Measurements from ENCODE around the gene SLC44A4. TPM values are rescaled to one million over a fixed set of nuclear protein-coding genes. Genes with fewer than 3 reads are reported as not detected.
"Not testable (repeated sequence)": the region's sequence is repeated elsewhere in the genome, so short reads cannot be mapped to it uniquely, and the experiment has no call there.

SLC44A4 gene
- total and polyA plus RNA-seq, 5 donors from 2014 or later = 1.0 TPM; not detected in 4

DNA sequence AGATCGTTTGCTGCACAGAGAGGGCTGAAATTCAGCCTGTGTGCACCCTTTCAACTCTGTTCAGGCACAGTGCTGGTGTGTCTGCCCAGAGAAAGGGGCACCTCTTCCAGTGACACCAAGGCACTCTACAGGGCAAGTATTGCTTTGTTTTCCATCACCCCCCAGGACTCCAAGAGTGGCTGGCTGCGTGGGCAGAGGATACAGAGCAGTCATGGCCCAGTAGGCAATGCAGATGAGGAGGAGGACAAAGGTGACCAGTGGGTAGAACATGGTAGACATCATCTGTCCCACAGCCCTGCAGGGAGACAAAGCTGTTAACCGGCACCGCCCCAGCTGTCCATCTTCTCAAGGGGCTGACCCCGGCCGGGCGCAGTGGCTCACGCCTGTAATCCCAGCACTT, 9.5 kb downstream of the SLC44A4 start:
- DNase-seq (no peak), ATAC-seq (ENCODE audit: low read depth in 2 of 2) (no peak)
- Mint-ChIP-seq H3K9me3 (peaks cover 0 to 1% (median 0%) of the 10 kb centered on the region in 7 donors), H3K4me1 (peaks cover 0 to 7% (median 1%) of the 10 kb centered on the region in 4 donors), H3K36me3 (no peaks in the 10 kb centered on the region), H3K27me3 (no peaks in the 10 kb centered on the region), H3K27ac (no peak overlapping the region), H3K4me3 (peak overlapping the region in 1 of 4 donors; percentile 35)
- Histone ChIP-seq H3K27ac (ENCODE audit: insufficient read depth, low read length, poor library complexity, severe bottlenecking) (no peak overlapping the region), H3K9me3 (ENCODE audit: control insufficient read depth in 2 of 2, low read length in 2 of 2) (no peaks in the 10 kb centered on the region), H3K4me3 (ENCODE audit: low read depth, low read length) (no peak overlapping the region), H3K27me3 (ENCODE audit: control insufficient read depth, insufficient read depth, low read length) (no peaks in the 10 kb centered on the region), H3K36me3 (ENCODE audit: control insufficient read depth, insufficient read depth, low read length) (no peaks in the 10 kb centered on the region), H3K4me1 (ENCODE audit: control insufficient read depth, insufficient read depth, low read length, poor library complexity, severe bottlenecking) (peaks cover 1% of the 10 kb centered on the region)

DNA sequence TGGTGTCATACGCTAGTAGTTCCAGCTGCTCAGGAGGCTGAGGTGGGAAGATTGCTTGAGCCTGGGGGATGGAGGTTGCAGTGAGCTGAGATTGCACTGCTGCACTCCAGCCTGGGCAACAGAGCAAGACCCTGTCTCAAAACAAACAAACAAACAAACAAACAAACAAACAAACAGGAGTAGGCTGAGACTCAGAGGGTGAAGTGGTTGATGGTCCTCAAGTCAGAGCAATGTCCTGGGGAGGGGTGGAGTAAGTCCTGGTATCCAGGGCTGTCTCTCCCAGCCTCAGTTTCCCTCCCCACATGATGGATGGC, 10.2 kb downstream of the SLC44A4 start:
- H3K9me3 Mint-ChIP-seq; H3K4me3 Mint-ChIP-seq; ATAC-seq (ENCODE audit: low read depth in 2 of 2); H3K27me3 ChIP-seq (ENCODE audit: control insufficient read depth, insufficient read depth, low read length); H3K4me3 ChIP-seq (ENCODE audit: low read depth, low read length); H3K27ac Mint-ChIP-seq; H3K36me3 ChIP-seq (ENCODE audit: control insufficient read depth, insufficient read depth, low read length); H3K27ac ChIP-seq (ENCODE audit: insufficient read depth, low read length, poor library complexity, severe bottlenecking); H3K27me3 Mint-ChIP-seq; H3K9me3 ChIP-seq (ENCODE audit: control insufficient read depth in 2 of 2, low read length in 2 of 2); H3K4me1 ChIP-seq (ENCODE audit: control insufficient read depth, insufficient read depth, low read length, poor library complexity, severe bottlenecking); DNase-seq; H3K36me3 Mint-ChIP-seq: not testable (repeated sequence)
- peaks cover 0 to 14% (median 5%) of the 10 kb centered on the region in 4 donors for H3K4me1 Mint-ChIP-seq

DNA sequence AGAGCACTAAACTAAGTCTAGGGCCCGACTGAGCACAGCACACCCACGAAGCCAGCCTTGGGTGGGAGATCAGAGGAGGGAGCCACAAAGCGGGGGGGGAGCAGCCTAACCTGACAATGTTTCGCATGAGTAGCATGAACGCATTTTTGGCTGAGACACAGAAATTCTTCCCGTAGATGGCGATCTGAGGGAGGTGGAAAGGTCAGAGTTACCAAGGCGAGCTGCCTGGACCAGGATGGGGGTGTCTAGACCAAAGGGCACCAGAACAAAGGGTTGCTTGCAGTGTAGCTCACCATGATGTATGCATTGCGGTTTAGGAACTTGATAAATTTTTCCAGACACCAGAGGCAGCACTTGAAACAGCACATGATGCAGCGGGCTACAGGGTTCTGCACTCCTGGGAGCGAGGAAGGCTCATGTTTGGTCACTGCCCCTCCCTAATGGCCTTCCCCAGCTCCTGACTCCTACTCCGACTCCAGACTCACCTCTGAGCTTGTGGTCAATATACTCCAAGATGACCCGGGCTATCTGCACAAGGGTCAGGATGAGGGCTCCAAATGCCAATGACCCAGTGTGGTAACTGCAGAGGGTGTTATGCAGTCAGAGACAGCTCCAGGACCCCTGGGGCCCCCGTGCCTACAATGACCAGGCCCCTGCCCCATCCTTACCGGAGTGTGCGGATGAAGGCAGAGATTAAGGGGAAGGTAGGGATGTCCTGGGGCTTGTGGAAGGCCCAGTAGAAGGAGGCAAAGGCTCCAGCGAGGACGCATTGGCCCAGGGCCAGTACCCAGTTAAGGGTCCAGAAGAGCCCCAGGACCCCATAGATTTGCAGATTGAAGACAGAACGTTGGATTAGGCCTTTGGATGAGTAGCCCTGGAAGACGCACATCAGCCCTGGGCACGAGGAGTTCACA, 13.3 kb downstream of the SLC44A4 start:
- no peak overlapping the region for H3K27ac ChIP-seq (ENCODE audit: insufficient read depth, low read length, poor library complexity, severe bottlenecking)
- no peak for ATAC-seq (ENCODE audit: low read depth in 2 of 2)
- no peaks in the 10 kb centered on the region for H3K27me3 Mint-ChIP-seq
- peak overlapping the region in 3 of 4 donors; percentile 16 to 39 (median 17) for H3K4me3 Mint-ChIP-seq
- no peaks in the 10 kb centered on the region for H3K9me3 ChIP-seq (ENCODE audit: control insufficient read depth in 2 of 2, low read length in 2 of 2)
- peaks cover 4 to 34% (median 17%) of the 10 kb centered on the region in 4 donors for H3K4me1 Mint-ChIP-seq
- peaks cover 22% of the 10 kb centered on the region for H3K4me1 ChIP-seq (ENCODE audit: control insufficient read depth, insufficient read depth, low read length, poor library complexity, severe bottlenecking)
- H3K9me3 Mint-ChIP-seq = peaks cover 0 to 1% (median 0%) of the 10 kb centered on the region in 7 donors
- peaks cover 4% of the 10 kb centered on the region for H3K36me3 Mint-ChIP-seq
- DNase-seq = no peak
- H3K4me3 ChIP-seq (ENCODE audit: low read depth, low read length) = no peak overlapping the region
- no peaks in the 10 kb centered on the region for H3K36me3 ChIP-seq (ENCODE audit: control insufficient read depth, insufficient read depth, low read length)
- no peaks in the 10 kb centered on the region for H3K27me3 ChIP-seq (ENCODE audit: control insufficient read depth, insufficient read depth, low read length)
- no peak overlapping the region for H3K27ac Mint-ChIP-seq

DNA sequence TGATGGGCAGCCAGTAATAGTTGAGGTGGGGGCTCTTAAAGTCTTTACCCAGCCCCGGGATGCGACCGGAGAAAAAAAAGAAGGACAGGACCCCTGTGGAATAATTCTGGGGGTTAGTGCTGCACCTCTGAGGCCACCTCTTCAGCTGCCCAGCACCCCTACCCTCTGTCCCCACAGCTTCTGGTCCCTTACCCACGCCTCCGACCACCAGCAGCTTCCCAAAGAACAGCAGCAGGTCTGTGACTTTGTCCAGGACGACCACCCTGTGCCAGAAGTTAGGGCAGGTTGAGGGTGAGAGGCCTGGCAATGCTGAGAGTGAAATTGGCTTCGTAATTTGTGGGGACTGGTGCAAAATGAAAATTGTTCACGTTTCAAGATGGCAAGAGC, 14.0 kb downstream of the SLC44A4 start:
- H3K27ac Mint-ChIP-seq = peak overlapping the region in 1 of 3 donors; percentile 46
- H3K27ac ChIP-seq (ENCODE audit: insufficient read depth, low read length, poor library complexity, severe bottlenecking) = no peak overlapping the region
- peak overlapping the region in 1 of 4 donors; percentile 56 for H3K4me3 Mint-ChIP-seq
- peaks cover 9% of the 10 kb centered on the region for H3K36me3 Mint-ChIP-seq
- peaks cover 0 to 1% (median 0%) of the 10 kb centered on the region in 7 donors for H3K9me3 Mint-ChIP-seq
- H3K27me3 Mint-ChIP-seq = no peaks in the 10 kb centered on the region
- peaks cover 4% of the 10 kb centered on the region for H3K36me3 ChIP-seq (ENCODE audit: control insufficient read depth, insufficient read depth, low read length)
- no peaks in the 10 kb centered on the region for H3K9me3 ChIP-seq (ENCODE audit: control insufficient read depth in 2 of 2, low read length in 2 of 2)
- no peak overlapping the region for H3K4me3 ChIP-seq (ENCODE audit: low read depth, low read length)
- peaks cover 22% of the 10 kb centered on the region for H3K4me1 ChIP-seq (ENCODE audit: control insufficient read depth, insufficient read depth, low read length, poor library complexity, severe bottlenecking)
- DNase-seq (no peak), ATAC-seq (ENCODE audit: low read depth in 2 of 2) (no peak)
- no peaks in the 10 kb centered on the region for H3K27me3 ChIP-seq (ENCODE audit: control insufficient read depth, insufficient read depth, low read length)
- peaks cover 4 to 37% (median 18%) of the 10 kb centered on the region in 4 donors for H3K4me1 Mint-ChIP-seq

DNA sequence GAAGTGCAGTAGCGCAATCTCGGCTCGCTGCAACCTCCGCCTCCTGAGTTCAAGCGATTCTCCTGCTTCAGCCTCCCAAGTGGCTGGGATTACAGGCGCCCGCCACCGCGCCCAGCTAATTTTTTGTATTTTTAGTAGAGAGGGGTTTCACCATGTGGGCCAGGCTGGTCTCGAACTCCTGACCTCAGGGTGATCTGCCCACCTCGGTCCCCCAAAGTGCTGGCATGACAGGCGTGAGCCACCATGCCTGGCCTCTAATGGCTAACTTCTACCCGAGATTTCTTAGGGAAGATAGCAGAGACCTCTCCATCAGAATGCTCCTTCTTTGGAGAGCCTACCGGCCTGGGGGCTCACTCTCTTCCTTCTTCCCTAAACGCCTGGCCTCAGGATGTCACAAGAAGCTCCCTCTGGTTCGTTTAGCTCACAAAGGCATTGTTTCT, 14.7 kb downstream of the SLC44A4 start:
- Histone ChIP-seq H3K4me1 (ENCODE audit: control insufficient read depth, insufficient read depth, low read length, poor library complexity, severe bottlenecking) (peaks cover 22% of the 10 kb centered on the region), H3K36me3 (ENCODE audit: control insufficient read depth, insufficient read depth, low read length) (peaks cover 11% of the 10 kb centered on the region), H3K4me3 (ENCODE audit: low read depth, low read length) (peak overlapping the region; percentile 72), H3K27ac (ENCODE audit: insufficient read depth, low read length, poor library complexity, severe bottlenecking) (peak overlapping the region; percentile 89)
- H3K27ac Mint-ChIP-seq = peak overlapping the region; percentile 20 to 91 (median 46)
- not testable (repeated sequence) for H3K9me3 Mint-ChIP-seq; H3K27me3 Mint-ChIP-seq; H3K27me3 ChIP-seq (ENCODE audit: control insufficient read depth, insufficient read depth, low read length); ATAC-seq (ENCODE audit: low read depth in 2 of 2); DNase-seq; H3K9me3 ChIP-seq (ENCODE audit: control insufficient read depth in 2 of 2, low read length in 2 of 2)
- H3K36me3 Mint-ChIP-seq = peaks cover 11% of the 10 kb centered on the region
- H3K4me1 Mint-ChIP-seq = peaks cover 4 to 37% (median 18%) of the 10 kb centered on the region in 4 donors
- H3K4me3 Mint-ChIP-seq = peak overlapping the region; percentile 35 to 96 (median 90)

DNA sequence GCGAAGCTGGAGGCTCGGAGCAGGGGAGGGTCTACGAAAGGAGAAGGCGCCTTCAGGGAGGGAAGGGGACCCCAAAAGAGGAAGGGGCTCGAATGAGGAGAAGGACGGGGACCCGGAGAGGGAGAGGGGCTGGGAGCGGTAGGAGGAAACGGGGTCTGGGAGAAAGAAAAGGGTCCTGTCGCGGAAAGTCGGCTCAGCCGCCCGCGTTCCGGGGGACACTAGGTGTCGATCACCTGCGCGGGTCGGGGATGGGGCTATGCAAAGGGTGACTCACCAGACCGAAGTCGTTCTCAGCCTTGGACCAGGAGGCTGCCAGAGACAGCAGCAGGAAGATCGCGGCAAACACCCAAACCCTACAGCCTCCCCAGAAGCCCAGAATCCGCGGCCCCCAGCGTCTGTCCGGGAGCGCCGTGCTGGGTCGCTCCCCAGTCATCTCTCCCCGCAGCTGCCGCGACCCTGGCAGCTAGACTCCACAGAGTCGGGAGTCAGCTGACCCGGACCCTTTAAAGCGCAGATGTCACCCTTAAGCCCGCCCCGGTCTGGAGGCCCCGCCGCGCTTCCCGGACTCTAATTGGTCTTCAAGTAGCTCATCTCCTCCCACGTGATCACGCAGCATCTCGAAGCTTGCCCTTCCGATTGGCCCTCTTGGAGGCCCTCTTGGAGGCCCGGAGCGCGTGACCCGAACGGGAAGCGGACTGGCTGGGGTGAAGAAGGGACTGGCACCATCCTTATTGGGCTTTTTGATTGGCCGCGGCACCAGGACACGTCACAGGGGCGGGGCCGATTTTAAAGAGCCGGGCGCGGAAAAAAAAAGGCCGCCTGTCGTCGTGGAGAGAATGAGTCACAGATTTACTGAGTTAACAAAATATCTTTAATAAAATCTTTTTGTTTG, 16.2 kb downstream of the SLC44A4 start, which contains the start of gene NEU1:
NEU1 (minus strand) TSS at position 478 of the 892 bp plus-strand sequence; CDS start at position 433, 45 bp downstream.
- peak; percentile 96 to 97 for ATAC-seq (ENCODE audit: low read depth in 2 of 2)
- H3K9me3 Mint-ChIP-seq = peaks cover 0 to 1% (median 0%) of the 10 kb centered on the region in 7 donors
- peak; percentile 99 to 100 (median 100) for DNase-seq
- peaks cover 4 to 37% (median 18%) of the 10 kb centered on the region in 4 donors for H3K4me1 Mint-ChIP-seq
- H3K27me3 ChIP-seq (ENCODE audit: control insufficient read depth, insufficient read depth, low read length) = no peaks in the 10 kb centered on the region
- H3K4me3 ChIP-seq (ENCODE audit: low read depth, low read length) = peak within 1 kb of the TSS; percentile 79
- H3K4me3 Mint-ChIP-seq = peak within 1 kb of the TSS; percentile 90 to 96 (median 94)
- H3K27ac Mint-ChIP-seq = peak within 1 kb of the TSS; percentile 91 to 95 (median 93)
- peak within 1 kb of the TSS; percentile 89 for H3K27ac ChIP-seq (ENCODE audit: insufficient read depth, low read length, poor library complexity, severe bottlenecking)
- H3K9me3 ChIP-seq (ENCODE audit: control insufficient read depth in 2 of 2, low read length in 2 of 2) = no peaks in the 10 kb centered on the region
- peaks cover 12% of the 10 kb centered on the region for H3K36me3 Mint-ChIP-seq
- no peaks in the 10 kb centered on the region for H3K27me3 Mint-ChIP-seq
- peaks cover 22% of the 10 kb centered on the region for H3K4me1 ChIP-seq (ENCODE audit: control insufficient read depth, insufficient read depth, low read length, poor library complexity, severe bottlenecking)
- H3K36me3 ChIP-seq (ENCODE audit: control insufficient read depth, insufficient read depth, low read length) = peaks cover 12% of the 10 kb centered on the region

DNA sequence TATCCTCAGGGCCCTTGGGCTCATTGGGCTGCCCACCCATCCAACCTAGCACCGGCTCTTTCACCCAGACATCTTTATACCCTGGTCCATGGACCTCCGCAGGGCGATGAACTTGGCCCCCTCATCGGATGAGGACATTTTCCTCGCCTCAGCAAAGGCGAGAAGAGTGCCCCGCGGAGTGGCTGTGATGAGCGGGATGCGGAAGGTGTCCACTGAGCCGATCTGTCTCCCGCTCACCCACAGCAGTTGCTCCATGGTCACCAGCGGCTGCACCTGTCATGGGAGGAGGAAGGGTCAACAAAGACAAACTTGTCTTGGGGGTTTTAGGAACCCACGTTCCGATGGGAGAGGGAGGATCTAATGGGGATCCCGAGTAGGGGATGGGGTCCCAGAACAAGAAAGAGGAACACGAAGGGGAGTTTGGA, 16.9 kb downstream of the SLC44A4 start:
- Mint-ChIP-seq H3K27ac (peak overlapping the region; percentile 85 to 95 (median 91)), H3K27me3 (no peaks in the 10 kb centered on the region), H3K4me1 (peaks cover 4 to 37% (median 18%) of the 10 kb centered on the region in 4 donors), H3K36me3 (peaks cover 14% of the 10 kb centered on the region), H3K9me3 (peaks cover 0 to 1% (median 0%) of the 10 kb centered on the region in 7 donors), H3K4me3 (peak overlapping the region; percentile 90 to 96 (median 94))
- no peak for ATAC-seq (ENCODE audit: low read depth in 2 of 2)
- peak overlapping the region; percentile 79 for H3K4me3 ChIP-seq (ENCODE audit: low read depth, low read length)
- no peaks in the 10 kb centered on the region for H3K27me3 ChIP-seq (ENCODE audit: control insufficient read depth, insufficient read depth, low read length)
- peaks cover 12% of the 10 kb centered on the region for H3K36me3 ChIP-seq (ENCODE audit: control insufficient read depth, insufficient read depth, low read length)
- peaks cover 22% of the 10 kb centered on the region for H3K4me1 ChIP-seq (ENCODE audit: control insufficient read depth, insufficient read depth, low read length, poor library complexity, severe bottlenecking)
- H3K27ac ChIP-seq (ENCODE audit: insufficient read depth, low read length, poor library complexity, severe bottlenecking) = peak overlapping the region; percentile 89
- no peak for DNase-seq
- H3K9me3 ChIP-seq (ENCODE audit: control insufficient read depth in 2 of 2, low read length in 2 of 2) = no peaks in the 10 kb centered on the region
